Right ventricle myocardium superior (tissue), 1 donor: ENCODE data around the gene PSMC2. TPM values are rescaled to one million over a fixed set of nuclear protein-coding genes. Genes with fewer than 3 reads are reported as not detected.
A peak's percentile ranks its signal among the peaks of the same experiment; 100 is the strongest.

Experiments used
- ATAC-seq: fragments of 200-7000 bp; cut with Tn5 transposase; one replicate; pipeline ENCODE4 v1.9.1; 2020; ENCODE audit warnings: mild to moderate bottlenecking; ENCODE audit not compliant: poor library complexity
- DNase-seq: peaks from one replicate; pipeline ENCODE4 v3.0.0-alpha.2; 2020
- intact Hi-C: fragments of 100-400 bp; cut with DNase I; formaldehyde crosslinking; loops from one replicate; pipeline ENCODE4 v1.11.2; 2022
- long read RNA-seq: library from polyadenylated mRNA; unstranded; transcript quantifications from one replicate; pipeline ENCODE4 v2.0.0, GENCODE V29; 2021
- total RNA-seq: library from RNA; stranded (reverse); fragmentation: NEBNext Ultra II Directional; extraction: Animal tissue kit (Norgen Biotek cat#: 25700); gene quantifications from one replicate; pipeline ENCODE4 v1.2.1, GENCODE V29; 2021
- donor health status: DM: no; HTN: yes; CAD: no; lungs with severe emphysema.

PSMC2 gene
- 120 TPM for total RNA-seq
- long read RNA-seq, transcript PSMC2-201 (12 exons, 2,637 nt) = major isoform, 93 of 103 reads
- long read RNA-seq, partial matches to known transcripts = 6 of 103 reads
- long read RNA-seq, other reads (novel, unspliced or antisense) = 4 of 103 reads

GRCh38 chr7:103347507-103348267 lies at the start of gene PSMC2:
PSMC2 (plus strand) TSS chr7:103347643; CDS start chr7:103347712, 69 bp downstream.
- intact Hi-C loops = no loop called here
- ATAC-seq = peak; percentile 89
- DNase-seq = peak; percentile 79

GRCh38 chr7:103297837-103298179 lies 49.6 kb upstream of the PSMC2 start:
- DNase-seq = no peak
- intact Hi-C loops = no loop called here
- ATAC-seq = no peak

- DNase-seq (no peak), ATAC-seq (no peak)
- intact Hi-C loops = no loop called here
Observed at GRCh38 chr7:103299660-103300059, 47.8 kb upstream of the PSMC2 start.

DNA sequence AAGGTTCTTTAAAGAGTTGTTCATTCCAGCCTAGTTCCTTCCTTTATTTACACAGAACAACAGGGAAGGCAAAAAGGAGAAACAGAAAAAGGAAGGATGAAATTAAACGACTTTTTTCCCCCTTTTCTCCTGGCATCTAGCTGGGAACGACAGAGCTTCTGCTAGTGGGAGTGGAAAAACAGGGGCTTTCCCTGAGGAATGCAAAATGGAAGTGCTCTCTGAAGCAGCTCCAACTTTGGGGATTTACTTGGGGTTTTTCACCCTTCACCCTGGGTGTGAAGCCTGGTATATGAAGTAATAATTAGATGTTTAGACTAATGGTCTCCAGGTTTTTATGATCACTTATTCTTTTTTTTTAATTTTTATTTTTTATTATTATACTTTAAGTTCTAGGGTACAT lies 46.0 kb upstream of the PSMC2 start:
- intact Hi-C loops = no loop called here
- DNase-seq (no peak), ATAC-seq (no peak)

DNA sequence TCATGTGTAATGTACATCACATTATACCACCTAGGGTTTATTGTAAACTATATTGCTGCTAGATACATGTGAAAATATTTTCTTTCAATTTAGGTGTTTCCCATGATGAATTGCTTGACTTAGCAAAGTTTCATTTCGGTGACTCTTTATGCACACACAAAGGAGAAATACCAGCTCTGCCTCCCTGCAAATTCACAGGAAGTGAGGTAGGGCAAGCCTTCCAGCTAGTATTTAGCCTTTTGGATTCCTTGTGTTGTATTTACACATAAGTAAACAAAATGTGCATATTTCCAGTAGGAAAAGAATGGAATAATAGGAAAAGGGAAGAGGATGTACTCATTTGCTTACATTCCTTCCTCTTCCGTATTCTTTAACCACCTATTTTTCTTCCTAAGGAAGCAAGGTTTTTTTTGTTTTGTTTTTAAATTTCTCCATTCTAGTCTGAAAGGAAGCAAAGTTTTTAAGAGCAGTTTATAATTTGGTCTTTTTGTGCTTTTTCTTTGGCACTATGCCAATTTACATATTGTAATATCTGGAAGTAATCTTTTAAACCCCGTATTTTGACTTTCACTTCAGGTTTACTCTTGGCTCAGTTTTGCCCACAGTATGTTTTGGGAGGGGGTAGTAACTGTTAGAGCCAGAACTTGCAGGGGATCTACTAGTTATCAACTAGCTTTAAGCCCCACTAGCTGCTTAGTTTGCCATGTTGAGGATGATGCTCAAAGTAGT lies 39.8 kb upstream of the PSMC2 start:
- ATAC-seq (no peak), DNase-seq (no peak)
- intact Hi-C loops = no loop called here

- DNase-seq = no peak
- no peak for ATAC-seq
- intact Hi-C loops = loop anchor here (10.0 kb wide), 1 partner anchor 50 kb away; no protein-coding TSS in a partner anchor
Observed at GRCh38 chr7:103314852-103315251, 32.6 kb upstream of the PSMC2 start.

DNA sequence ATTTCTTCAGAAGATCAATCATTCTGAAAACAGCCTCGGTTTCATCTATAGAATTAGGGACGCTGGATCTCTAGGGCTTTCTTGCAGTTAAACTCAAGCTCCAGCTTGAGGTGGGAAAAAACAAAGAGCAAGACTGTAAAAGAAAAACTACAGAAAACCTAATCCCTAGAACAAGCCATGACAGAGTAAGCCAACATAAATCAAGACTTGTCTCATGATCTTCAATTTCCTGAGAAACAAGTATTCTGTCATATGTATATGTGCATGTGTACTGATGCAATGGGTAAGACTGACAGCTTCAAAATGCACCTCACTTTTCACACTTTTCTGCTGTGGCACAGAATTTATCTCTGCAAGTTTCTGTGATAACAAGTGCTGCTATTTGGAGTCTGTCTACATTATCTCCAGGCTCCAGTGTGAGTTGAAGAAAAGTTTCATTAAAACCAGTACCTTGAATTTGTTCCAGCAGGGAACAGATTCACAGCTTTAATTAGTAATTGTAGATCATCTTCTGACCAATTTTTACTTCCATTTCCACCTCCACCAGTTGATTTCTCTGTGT lies 31.0 kb upstream of the PSMC2 start:
- DNase-seq = no peak
- intact Hi-C loops = loop anchor here (10.0 kb wide), 1 partner anchor 48 kb away; no protein-coding TSS in a partner anchor
- no peak for ATAC-seq

- ATAC-seq (no peak), DNase-seq (no peak)
- intact Hi-C loops = loop anchor here (10.0 kb wide), 1 partner anchor 48 kb away; no protein-coding TSS in a partner anchor
Observed at GRCh38 chr7:103317009-103317408, 30.4 kb upstream of the PSMC2 start.

- ATAC-seq (no peak), DNase-seq (no peak)
- intact Hi-C loops = no loop called here
Observed at GRCh38 chr7:103325744-103326143, 21.7 kb upstream of the PSMC2 start.

- intact Hi-C loops = no loop called here
- no peak for DNase-seq
- ATAC-seq = no peak
Observed at GRCh38 chr7:103336761-103337160, 10.7 kb upstream of the PSMC2 start.

DNA sequence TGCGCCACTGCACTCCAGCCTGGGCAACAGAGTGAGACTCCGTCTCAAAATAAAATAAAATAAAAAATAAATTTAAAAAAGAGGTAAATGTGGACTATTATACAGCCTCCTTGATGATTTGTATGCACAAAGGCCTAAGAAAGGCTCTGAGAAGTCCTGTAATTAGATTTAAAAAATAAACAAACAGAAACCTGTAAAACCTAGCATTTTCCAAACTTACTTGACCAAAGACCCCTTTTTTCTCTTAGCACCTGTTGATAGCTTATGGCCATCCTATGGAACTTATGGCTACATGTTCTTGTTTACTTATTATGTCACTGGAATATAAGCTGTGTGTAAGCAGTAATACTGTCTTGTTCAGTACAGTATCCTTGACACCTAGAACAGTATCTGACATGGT lies 8.6 kb upstream of the PSMC2 start:
- no peak for ATAC-seq
- intact Hi-C loops = no loop called here
- no peak for DNase-seq

GRCh38 chr7:103341466-103341865 lies 6.0 kb upstream of the PSMC2 start:
- ATAC-seq (no peak), DNase-seq (no peak)
- intact Hi-C loops = no loop called here

DNA sequence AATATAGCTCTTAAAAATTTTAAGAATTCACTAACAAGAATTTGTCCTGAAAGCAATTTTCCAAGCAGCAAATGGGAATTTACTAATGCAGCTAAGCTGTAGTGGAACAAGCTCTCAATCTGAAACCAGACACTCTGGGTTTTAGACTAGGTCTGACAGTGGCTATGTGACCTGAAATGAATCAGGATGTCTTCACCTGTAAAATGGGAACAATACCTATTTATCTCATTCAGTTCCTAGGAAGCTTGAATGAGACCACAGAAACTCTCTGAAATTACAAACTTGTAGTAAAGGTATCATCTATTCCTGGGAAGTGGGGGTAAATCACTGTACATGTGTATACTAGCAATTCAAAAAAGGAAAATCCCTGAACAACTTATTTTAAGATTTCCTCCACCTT lies 4.1 kb upstream of the PSMC2 start:
- intact Hi-C loops = no loop called here
- DNase-seq (no peak), ATAC-seq (no peak)

DNA sequence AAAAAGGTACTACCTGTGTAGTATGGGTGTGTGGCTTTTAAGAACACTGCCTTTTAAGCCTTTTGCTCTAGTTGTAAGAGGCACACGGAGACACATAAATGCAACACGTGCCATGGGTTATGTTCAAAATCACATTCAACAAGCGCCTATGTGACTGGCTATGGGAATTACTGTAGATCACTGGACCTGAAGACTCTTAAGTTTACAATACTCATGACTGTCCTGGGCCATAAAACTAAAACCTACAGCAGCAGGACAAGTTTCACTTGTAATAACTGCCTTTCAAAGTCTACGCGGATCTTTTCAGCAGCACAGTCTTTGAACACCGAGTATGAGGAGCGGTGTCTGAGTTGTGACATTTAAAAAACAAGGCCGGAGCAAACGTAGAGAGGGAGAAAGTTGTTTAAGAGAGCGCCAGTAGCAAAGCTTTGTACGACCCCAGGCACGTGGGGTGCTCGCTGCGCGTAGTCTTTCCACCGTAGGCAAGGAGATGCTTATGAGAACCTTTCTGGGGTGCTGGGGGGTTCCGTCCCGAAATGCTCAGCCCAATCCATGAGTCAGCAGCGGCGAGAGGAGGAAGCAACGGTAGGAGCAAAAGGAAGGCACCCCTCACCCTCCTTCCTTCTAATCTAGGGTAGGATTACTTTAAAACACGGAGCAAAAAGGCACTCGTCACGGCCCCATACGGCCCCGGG lies 3.5 kb upstream of the PSMC2 start:
- no peak for DNase-seq
- ATAC-seq = peak; percentile 4
- intact Hi-C loops = no loop called here

- DNase-seq = peak; percentile 91
- peak; percentile 94 for ATAC-seq
- intact Hi-C loops = no loop called here
Observed at GRCh38 chr7:103344453-103345149, 2.8 kb upstream of the PSMC2 start, which contains the start of gene DNAJC2. DNAJC2 (minus strand) TSS chr7:103344767; CDS start chr7:103344622, 145 bp downstream.

- ATAC-seq (no peak), DNase-seq (no peak)
- intact Hi-C loops = no loop called here
Observed at GRCh38 chr7:103346396-103346795, 1.0 kb upstream of the PSMC2 start.

GRCh38 chr7:103348452-103348851 lies 1.0 kb downstream of the PSMC2 start:
- no peak for ATAC-seq
- DNase-seq = no peak
- intact Hi-C loops = no loop called here

- intact Hi-C loops = no loop called here
- DNase-seq (no peak), ATAC-seq (no peak)
Observed at GRCh38 chr7:103348959-103349358, 1.5 kb downstream of the PSMC2 start.
